ENCODE results near the gene OR13H1.
"Not testable (repeated sequence)": the region's sequence is repeated elsewhere in the genome, so short reads cannot be mapped to it uniquely, and the experiment has no call there.

OR13H1 gene, protein sequence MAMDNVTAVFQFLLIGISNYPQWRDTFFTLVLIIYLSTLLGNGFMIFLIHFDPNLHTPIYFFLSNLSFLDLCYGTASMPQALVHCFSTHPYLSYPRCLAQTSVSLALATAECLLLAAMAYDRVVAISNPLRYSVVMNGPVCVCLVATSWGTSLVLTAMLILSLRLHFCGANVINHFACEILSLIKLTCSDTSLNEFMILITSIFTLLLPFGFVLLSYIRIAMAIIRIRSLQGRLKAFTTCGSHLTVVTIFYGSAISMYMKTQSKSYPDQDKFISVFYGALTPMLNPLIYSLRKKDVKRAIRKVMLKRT

DNA sequence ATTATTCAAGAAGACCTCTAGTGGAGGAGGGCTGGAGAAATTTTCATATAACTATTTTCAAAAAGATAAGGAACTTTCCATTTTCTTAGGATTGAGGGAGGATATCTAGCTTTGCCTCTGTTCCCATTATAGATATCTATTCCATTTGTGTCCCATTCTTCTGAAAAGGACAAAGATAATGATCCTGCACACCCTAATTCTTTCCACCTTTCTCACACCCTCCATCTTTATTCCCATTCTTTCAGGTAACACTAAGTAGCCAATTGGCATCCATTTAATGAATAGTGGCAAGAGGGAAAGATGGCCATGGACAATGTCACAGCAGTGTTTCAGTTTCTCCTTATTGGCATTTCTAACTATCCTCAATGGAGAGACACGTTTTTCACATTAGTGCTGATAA, at the start of gene OR13H1:
Gene OR13H1, plus strand, starts transcription at position 301 of the 400 bp plus-strand sequence. Its CDS starts 0 bp downstream, at position 301.
- DNase-seq (ENCODE audit: low spot score) (no peak), FAIRE-seq (no peak)

DNA sequence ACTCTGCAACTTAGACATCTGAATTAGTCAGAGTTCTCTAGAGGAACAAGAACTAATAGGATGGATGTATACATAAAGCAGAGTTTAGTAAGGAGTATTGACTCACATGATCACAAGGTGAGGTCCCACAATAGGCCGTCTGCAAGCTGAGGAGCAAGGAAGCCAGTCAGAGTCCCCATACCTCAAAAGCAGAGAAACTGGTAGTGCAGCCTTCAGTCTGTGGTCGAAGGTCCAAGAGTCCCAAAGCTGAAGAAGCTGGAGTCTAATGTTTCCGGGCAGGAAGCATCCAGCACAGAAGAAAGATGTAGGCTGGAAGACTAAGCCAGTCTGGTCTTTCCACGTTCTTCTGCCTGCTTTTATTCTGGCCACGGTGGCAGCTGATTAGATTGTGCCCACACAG, 42.3 kb upstream of the OR13H1 start:
- not testable (repeated sequence) for DNase-seq (ENCODE audit: low spot score); FAIRE-seq

DNA sequence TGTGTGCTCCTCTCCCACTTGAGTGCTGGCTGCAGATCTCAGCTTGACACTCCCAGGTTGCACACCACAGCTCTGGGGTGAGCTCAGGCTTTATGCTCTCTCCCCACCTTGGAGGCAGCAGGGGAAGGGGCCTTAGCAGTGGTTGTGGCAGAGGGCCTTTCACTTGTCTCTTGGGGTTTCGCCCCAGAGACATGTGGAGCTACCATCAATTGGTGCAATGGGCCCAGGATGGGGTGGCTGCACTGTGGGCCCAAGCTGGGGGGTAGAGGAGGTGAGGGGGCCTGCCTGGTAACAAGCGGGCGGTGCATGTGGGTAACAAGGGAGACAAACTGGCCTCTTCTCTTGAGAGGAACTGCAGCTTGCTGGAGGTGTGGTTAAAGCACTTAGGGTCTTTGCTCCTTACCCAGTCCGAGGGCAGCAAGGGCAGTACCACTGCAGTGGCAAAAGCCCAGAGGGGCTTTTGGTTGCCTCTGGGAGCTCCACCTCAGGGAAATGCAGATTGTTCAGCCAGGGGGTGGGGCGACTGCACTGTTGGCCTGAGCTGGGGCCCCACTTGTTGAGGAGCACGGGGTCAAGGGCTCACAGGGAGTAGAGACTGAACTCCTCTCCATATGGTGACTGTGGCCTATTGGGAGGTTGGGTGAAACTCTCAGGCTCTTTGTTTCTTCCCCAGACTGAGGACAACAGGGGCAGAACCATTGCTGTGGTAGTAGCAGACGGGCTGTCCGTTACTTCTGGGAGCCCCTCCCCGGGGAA, 30.5 kb upstream of the OR13H1 start:
- FAIRE-seq: no peak
- no peak for DNase-seq (ENCODE audit: low spot score)

DNA sequence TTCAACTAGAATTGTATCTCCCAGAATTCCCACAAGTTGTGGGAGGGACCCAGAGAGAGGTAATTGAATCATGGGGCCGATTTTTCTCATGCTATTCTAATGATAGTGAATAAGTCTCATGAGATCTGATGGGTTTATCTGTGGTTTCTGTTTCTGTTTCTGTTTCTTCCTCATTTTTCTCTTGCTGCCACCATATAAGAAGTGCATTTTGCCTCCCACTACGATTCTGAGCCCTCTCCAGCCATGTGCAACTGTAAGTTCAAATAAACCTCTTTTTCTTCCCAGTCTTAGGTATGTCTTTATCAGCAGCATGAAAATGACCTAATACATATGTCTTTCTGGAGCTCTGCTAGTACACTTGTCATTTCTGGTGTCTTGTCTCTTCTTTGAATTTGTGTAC, 22.1 kb upstream of the OR13H1 start:
- FAIRE-seq: no peak

DNA sequence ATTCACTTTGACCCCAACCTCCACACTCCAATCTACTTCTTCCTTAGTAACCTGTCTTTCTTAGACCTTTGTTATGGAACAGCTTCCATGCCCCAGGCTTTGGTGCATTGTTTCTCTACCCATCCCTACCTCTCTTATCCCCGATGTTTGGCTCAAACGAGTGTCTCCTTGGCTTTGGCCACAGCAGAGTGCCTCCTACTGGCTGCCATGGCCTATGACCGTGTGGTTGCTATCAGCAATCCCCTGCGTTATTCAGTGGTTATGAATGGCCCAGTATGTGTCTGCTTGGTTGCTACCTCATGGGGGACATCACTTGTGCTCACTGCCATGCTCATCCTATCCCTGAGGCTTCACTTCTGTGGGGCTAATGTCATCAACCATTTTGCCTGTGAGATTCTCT, 344 bp downstream of the OR13H1 start:
- DNase-seq (ENCODE audit: low spot score): no peak
- FAIRE-seq: no peak

More for the DNA sequence above, 22.1 kb upstream of the OR13H1 start:
- no peak for DNase-seq (ENCODE audit: low spot score)

DNA sequence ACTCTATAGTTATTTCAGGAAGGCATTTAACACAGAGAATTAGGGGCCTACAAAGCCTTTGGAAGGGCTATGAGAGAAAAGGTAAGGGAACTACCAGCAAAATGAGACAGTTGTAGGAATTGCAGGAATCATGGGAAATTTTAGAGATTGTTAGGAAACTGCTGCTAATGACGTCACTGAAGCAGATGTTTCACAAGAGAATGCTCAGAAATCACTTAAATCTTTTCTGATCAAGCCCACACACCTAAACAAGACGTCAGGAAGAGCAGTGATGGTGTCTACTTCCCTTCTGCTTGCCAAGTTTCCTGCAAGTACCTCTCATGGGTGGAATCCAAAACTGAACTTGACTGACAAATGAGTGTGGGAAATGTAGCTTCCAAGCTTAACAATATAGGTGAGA, 5.1 kb downstream of the OR13H1 start:
- DNase-seq (ENCODE audit: low spot score) (no peak), FAIRE-seq (no peak)

DNA sequence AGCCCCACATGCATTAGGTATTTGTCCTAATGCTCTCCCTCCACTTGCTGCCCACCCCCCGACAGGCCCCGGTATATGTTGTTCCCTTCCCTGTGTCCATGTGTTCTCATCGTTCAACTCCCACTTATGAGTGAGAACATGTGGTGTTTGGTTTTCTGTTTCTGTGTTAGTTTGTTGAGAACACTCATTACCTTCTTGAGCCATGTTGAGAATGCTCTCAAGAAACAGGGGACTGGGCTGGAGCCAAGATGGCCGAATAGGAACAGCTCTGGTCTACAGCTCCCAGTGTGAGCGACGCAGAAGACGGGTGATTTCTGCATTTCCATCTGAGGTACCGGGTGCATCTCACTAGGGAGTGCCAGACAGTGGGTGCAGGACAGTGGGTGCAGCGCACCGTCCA, 8.6 kb downstream of the OR13H1 start:
- not testable (repeated sequence) for DNase-seq (ENCODE audit: low spot score); FAIRE-seq

DNA sequence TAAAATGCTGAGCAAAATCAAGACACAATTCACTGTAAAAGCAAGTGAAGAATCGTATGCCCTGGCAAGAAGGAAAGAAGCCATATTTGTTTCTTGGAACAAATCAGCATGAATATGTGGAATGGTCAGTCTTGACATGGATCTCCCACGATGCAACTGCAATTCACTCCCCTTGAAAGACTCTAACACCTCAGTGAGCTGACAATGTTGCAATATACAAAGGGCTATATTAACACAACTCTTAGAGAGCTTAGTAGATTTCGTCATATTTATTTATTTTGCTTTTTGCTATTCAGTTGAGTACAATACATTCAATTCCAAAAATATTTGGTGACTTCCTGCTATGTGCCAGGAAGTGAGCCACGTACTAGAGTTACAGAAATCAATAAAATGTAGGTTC, 14.7 kb downstream of the OR13H1 start:
- FAIRE-seq (no peak), DNase-seq (ENCODE audit: low spot score) (no peak)

DNA sequence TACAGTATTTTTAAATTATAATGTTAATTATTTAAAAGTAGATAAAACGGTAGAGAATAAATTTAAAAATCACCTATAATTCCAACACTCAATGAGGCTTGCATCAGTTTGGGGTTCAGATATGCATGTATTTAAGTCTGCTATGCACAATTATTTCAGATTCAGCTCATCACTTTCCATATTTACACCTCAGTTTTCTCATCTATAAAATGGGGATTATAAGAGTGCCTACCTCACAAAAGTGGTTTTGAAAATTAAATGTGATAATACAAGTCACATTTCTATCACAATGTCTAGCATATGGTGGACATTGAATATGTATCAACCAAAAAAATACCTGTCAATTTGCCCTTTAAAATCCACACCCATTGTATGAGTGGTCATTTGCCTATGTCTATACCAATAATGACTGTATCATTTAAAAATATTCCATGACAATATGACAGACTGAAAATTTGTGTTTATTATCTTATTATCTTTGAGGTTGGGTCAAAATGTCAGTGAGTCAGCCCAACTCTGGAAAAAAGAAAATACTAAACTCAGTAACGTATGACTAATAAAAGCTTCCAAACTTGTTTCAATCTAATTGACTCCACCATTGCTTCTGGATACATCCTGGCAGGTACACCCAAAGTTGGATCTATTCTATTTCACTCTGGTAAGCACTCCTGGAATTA, 20.8 kb downstream of the OR13H1 start:
- FAIRE-seq (no peak), DNase-seq (ENCODE audit: low spot score) (no peak)

DNA sequence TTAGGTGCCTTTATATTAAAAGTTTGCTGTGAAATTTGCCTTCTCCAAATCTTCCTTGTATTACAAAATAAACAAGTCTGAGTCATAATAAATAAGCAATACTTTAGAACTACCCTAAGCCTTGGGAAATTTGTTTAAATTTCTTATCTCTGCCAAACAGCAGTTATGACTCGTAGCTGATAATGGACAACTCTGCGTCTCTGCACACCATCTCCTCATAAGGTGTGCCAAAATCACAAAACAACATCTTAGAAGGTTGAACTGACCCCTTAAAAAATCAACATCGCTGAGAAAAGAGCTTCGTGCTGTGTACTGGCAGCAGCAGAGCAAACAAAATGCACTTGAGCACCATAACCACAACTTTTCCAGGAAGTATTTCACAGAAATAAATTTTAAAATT, 22.0 kb downstream of the OR13H1 start:
- no peak for FAIRE-seq

DNA sequence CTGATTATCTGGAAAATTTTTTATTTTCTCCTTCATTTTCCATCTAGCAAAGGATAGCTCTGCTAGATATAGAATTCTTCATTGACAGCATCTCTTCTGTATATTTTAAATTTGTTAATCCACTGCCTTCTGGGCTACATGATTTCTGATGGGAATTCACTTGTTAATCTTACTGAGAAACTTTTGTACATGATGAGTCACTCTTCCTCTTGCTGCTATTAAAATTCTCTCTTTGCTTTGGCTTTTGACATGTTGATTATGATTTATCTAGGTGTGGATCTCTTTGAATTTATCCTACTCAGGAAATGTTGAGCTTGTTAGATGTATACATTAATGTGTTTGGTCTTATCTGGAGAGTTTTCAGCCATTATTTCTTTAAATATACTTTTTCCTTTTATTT, 27.5 kb downstream of the OR13H1 start:
- DNase-seq (ENCODE audit: low spot score) (no peak), FAIRE-seq (no peak)

More for the DNA sequence above, 22.0 kb downstream of the OR13H1 start:
- no peak for DNase-seq (ENCODE audit: low spot score)

DNA sequence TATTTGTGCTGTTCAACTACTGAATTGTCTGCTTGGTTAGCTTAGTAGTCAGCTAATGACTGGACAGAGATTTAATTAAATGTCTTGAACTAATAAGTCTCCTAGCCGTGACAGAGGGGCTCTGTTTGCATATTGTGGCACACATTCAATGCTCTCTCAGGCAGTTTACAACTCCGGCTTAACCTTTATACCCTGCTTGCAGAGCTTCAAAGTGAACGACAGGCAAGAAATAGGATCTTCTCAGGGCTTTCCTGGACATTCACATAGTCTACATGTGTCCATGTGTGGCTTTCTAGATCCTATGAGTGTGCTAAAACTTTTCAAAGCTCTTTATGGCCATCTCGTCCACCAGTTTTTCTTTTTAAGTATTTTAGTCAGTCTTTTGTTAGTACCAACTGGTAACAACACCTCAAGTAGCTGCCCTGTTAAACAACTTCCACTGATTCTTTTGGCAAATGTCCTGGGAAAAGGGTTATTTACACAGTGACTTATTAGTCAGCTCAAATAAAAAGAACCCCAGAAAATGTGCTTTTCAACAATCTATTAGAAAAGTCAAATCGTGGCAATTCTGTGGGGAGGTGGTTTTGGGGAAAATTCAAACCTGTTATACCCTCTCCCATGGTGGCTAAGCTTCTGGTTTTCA, 28.6 kb downstream of the OR13H1 start:
- FAIRE-seq: no peak
- DNase-seq (ENCODE audit: low spot score): no peak

DNA sequence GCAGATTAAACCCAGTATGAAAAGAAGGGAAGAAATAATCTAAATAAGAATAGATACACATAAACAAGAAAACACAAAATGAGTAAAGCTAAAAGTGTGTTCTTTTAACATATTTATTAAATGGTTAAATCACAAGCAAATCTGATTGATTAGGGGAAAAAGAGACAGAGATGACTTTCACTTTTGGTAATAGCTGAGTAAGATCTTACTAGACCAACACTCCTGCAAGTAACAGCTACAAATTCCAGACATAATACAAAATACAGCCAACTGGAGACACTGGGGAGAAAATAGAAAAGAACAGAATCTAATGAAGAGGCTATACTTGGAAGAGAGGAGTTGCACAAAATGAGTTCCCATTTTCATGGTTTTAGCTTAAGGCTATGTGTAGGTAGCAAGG, 33.5 kb downstream of the OR13H1 start:
- no peak for DNase-seq (ENCODE audit: low spot score)
- no peak for FAIRE-seq

DNA sequence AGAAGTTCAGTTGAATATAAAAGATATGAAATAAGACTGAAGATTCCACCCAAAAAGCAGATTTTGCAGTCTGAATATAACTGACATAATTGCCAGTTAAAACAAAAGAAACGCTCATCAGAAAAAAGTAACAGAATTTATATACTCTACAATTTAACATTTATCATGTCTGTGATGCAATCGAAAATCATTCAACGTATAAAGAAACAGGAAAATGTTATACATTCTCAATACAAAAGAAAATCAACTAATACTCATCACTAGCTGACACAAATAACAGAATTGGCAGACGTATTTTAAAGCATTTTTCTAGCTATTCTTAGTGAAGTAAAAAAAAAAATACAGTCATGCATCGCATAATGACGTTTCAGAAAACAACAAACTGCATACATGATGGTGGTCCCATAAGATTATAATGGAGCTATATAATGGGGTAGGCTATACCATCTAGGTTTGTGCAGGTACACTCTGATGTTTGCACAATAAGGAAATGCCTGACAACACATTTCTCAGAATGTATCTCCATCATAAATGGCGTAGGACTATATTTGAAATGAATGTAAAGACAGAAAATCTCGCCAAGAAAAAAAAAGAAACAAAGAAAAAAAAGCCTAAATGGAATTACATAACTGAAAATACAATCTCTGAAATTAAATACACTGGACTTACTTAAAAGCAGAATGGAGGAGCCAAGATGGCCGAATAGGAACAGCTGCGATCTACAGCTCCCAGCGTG, 34.3 kb downstream of the OR13H1 start:
- no peak for FAIRE-seq
- DNase-seq (ENCODE audit: low spot score): no peak

DNA sequence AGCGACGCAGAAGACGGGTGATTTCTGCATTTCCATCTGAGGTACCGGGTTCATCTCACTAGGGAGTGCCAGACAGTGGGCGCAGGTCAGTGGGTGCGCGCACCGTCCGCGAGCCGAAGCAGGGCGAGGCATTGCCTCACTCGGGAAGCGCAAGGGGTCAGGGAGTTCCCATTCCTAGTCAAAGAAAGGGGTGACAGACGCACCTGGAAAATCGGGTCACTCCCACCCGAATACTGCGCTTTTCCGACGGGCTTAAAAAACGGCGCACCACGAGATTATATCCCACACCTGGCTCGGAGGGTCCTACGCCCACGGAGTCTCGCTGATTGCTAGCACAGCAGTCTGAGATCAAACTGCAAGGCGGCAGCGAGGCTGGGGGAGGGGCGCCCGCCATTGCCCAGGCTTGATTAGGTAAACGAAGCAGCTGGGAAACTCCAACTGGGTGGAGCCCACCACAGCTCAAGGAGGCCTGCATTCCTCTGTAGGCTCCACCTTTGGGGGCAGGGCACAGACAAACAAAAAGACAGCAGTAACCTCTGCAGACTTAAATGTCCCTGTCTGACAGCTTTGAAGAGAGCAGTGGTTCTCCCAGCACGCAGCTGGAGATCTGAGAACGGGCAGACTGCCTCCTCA, 35.0 kb downstream of the OR13H1 start:
- DNase-seq (ENCODE audit: low spot score); FAIRE-seq: not testable (repeated sequence)

DNA sequence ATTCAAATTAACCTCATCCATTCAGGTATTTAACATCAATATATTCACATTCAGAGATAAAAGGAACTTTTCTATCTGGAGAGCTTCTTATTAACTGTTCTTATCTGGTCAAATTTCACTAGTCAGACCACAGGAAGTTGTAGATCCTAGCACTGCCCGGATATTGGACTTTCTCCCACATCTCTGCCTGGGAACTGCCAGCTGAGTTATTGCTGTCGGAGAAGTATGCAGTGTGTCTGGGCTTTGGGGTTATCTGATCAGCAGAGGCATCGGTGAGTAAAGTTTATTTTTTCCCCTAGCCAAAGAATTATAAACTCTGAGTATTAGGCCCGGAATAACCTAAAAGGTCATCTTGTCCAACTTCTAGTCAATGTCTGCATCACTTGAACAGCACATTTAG, 45.1 kb downstream of the OR13H1 start:
- no peak for DNase-seq (ENCODE audit: low spot score)
- no peak for FAIRE-seq

All from urothelium cell line (cell line).